ENCODE data around the gene AGFG1.

DNA sequence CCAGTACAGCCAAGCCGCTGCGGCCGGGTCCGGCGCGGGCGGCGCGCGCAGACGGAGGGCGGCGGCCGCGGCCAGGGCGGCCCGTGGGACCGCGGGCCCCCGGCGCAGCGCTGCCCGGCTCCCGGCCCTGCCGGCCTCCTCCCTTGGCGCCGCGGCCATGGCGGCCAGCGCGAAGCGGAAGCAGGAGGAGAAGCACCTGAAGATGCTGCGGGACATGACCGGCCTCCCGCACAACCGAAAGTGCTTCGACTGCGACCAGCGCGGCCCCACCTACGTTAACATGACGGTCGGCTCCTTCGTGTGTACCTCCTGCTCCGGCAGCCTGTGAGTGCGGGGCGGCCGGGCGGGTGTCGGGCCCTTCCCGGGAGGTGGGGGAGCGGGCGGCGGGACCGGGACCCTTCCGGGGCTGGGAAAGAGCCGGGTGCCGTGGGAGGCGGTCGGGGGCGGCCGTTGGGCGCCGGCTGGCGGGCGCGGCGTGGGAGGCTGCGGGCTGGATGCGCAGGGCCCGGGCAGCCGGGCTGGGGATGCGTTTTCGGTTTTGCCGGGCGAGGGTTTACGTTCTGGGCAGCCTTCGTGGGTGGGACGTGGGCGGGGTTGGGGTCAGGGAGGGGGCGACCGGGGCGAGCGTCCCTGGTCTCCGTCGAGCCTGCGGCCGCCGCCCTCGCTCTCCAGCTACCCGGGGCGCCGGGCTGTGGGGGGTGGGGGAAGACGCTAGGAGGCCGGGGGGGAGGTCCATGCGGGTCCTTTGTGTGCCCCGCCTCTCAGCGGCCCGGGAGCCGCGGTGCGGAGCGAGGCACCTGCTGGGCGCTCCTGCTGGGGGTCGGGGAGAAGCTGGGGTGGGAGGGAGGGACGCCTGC lies 537 bp downstream of the AGFG1 start:
- TF ChIP-seq, protein P1, sequence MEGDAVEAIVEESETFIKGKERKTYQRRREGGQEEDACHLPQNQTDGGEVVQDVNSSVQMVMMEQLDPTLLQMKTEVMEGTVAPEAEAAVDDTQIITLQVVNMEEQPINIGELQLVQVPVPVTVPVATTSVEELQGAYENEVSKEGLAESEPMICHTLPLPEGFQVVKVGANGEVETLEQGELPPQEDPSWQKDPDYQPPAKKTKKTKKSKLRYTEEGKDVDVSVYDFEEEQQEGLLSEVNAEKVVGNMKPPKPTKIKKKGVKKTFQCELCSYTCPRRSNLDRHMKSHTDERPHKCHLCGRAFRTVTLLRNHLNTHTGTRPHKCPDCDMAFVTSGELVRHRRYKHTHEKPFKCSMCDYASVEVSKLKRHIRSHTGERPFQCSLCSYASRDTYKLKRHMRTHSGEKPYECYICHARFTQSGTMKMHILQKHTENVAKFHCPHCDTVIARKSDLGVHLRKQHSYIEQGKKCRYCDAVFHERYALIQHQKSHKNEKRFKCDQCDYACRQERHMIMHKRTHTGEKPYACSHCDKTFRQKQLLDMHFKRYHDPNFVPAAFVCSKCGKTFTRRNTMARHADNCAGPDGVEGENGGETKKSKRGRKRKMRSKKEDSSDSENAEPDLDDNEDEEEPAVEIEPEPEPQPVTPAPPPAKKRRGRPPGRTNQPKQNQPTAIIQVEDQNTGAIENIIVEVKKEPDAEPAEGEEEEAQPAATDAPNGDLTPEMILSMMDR (IDR thresholded peaks at IDR 0.05; ENCODE audit: insufficient read depth, low read depth, low read length) = no peak
- no peak for TF ChIP-seq EZH2 (IDR thresholded peaks at IDR 0.05; ENCODE audit: insufficient read depth, low read length)

All from astrocyte (in vitro differentiated cells and primary cell).